Bronchial epithelial cell (primary cell): ENCODE data around the gene LIN28B. TPM values are rescaled to one million over a fixed set of nuclear protein-coding genes. Genes with fewer than 3 reads are reported as not detected.
A peak's percentile ranks its signal among the peaks of the same experiment; 100 is the strongest.
"Not testable (repeated sequence)": the region's sequence is repeated elsewhere in the genome, so short reads cannot be mapped to it uniquely, and the experiment has no call there.

Experiments used
- DNase-seq: peaks from one replicate; pipeline ENCODE4 v3.0.0-alpha.2; 2010; ENCODE audit warnings: low read depth
- FAIRE-seq: peaks from 2 replicates; lab custom pipeline; 2011; peaks lifted over from hg19 to GRCh38; lab: Jason Lieb, UNC
- H3K27me3 ChIP-seq: 2 replicates; pipeline ENCODE4 v1.5.1; 2011; ENCODE audit warnings: low read length; ENCODE audit not compliant: control insufficient read depth, insufficient read depth
- H3K36me3 ChIP-seq: 2 replicates; pipeline ENCODE4 v1.5.1; 2011; ENCODE audit warnings: low read length; ENCODE audit not compliant: control insufficient read depth, insufficient read depth
- H3K4me3 ChIP-seq: 2 replicates; pipeline ENCODE4 v1.5.1; 2011; ENCODE audit warnings: mild to moderate bottlenecking, low read depth, low read length, control low read depth
- total RNA-seq: library from RNA; depleted of rRNA; stranded (reverse); fragments of >200 nt; gene quantifications from 2 replicates; pipeline ENCODE4 v1.2.1, GENCODE V29; 2014
- TF ChIP-seq, protein P1 (sequence below): IDR thresholded peaks from 2 replicates; pipeline ENCODE4 v1.5.1; 2011; ENCODE audit warnings: mild to moderate bottlenecking, moderate library complexity, low read length, control low read depth, inconsistent platforms; ENCODE audit not compliant: insufficient read depth, severe bottlenecking

Gene LIN28B
- total RNA-seq, 1 donor from 2014 or later: not detected

DNA sequence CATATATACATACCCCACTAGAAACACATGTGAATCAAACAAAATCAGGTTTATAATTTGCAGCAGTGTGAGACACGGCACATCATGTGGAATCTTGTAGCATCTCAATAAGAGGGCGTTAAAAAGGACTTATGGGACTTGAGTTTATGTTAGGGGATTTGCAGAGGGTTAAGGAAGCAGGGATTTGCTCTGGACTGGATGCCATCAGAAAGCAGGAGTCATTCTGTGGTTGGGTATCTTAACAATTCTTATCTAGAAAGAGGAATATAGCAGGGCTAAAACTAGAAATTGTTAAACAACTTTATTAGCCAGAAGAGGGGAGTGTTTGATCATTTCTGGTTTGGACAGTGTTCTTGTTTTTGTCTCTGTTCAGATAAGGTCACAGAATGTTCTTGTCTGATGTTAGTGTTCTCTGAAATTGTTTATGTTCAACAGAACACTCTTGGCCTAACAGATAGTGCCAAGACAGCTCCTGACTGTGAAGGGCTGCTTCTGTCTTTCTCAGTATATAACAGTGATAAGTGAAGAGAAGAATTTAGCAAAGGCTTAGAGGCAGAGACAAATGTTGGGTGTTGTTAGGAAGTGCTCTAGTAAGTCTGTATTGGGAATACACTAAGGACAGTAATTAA is 39.2 kb downstream of the LIN28B start:
- DNase-seq (peak; percentile 42), FAIRE-seq (peak; percentile 43)
- Histone ChIP-seq H3K27me3 (no peaks in the 10 kb centered on the region), H3K36me3 (no peaks in the 10 kb centered on the region), H3K4me3 (no peak overlapping the region)
- TF ChIP-seq, protein P1, sequence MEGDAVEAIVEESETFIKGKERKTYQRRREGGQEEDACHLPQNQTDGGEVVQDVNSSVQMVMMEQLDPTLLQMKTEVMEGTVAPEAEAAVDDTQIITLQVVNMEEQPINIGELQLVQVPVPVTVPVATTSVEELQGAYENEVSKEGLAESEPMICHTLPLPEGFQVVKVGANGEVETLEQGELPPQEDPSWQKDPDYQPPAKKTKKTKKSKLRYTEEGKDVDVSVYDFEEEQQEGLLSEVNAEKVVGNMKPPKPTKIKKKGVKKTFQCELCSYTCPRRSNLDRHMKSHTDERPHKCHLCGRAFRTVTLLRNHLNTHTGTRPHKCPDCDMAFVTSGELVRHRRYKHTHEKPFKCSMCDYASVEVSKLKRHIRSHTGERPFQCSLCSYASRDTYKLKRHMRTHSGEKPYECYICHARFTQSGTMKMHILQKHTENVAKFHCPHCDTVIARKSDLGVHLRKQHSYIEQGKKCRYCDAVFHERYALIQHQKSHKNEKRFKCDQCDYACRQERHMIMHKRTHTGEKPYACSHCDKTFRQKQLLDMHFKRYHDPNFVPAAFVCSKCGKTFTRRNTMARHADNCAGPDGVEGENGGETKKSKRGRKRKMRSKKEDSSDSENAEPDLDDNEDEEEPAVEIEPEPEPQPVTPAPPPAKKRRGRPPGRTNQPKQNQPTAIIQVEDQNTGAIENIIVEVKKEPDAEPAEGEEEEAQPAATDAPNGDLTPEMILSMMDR: peak; percentile 15

DNA sequence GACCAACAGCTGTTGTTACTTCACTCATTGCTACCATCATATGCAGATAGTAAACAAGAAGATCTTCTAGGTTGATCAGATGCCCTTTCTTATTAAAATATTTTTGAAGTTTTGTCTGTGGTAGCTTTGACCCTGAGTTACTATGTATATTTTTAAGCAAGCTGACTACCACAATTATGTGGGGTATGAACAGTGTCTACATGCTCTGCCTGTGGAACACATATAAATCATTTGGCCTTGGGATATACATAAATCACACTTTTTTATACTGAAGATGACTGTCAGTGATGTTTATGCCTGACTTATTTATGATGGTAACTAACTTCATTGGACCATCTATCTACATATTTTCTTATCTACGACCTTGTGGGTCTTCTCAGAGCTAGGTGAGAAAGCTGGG is 44.2 kb downstream of the LIN28B start:
- no peaks in the 10 kb centered on the region for H3K36me3 ChIP-seq
- TF ChIP-seq, protein P1: no peak
- H3K4me3 ChIP-seq: no peak overlapping the region
- DNase-seq (no peak), FAIRE-seq (no peak)
- H3K27me3 ChIP-seq: no peaks in the 10 kb centered on the region

DNA sequence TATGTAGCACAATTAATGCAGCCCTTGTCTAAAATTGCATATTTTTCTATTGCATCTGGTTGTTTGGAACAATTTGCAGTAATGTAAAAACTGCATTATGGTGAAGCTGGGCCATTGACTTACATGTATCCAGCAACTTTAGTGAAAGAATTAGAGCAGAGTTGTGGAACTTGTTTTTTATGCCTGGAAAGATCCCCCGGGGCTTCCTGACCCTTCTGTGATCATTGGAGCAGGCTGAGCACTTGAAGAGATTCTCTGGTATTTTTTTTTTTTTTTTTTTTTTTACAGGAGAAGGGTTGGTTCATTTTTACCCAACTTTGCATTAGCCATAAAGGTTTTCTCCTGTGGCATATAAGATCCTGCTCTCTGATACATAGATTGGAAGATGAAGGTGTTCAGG is 45.0 kb downstream of the LIN28B start:
- Histone ChIP-seq H3K27me3 (no peaks in the 10 kb centered on the region), H3K4me3 (no peak overlapping the region), H3K36me3 (no peaks in the 10 kb centered on the region)
- DNase-seq (no peak), FAIRE-seq (no peak)
- TF ChIP-seq, protein P1: no peak

DNA sequence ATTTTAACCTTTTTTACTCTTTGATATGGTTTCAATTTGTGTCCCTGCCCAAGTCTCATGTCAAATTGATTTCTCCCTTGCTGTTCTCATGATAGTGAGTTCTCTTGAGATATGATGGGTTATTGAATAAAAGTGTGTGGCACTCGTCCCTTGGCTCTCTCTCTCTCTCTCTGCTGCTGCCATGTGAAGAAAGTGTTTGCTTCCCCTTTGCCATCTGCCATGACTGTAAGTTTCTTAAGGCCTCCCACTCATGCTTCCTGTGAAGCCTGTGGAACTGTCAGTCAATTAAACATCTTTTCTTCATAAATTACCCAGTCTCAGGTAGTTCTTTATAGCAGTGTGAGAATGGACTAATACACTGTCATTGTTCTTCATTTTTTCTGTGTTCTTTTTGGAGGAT is 48.5 kb downstream of the LIN28B start:
- DNase-seq (no peak), FAIRE-seq (no peak)
- TF ChIP-seq, protein P1: no peak
- Histone ChIP-seq H3K36me3 (no peaks in the 10 kb centered on the region), H3K27me3 (no peaks in the 10 kb centered on the region), H3K4me3 (no peak overlapping the region)

DNA sequence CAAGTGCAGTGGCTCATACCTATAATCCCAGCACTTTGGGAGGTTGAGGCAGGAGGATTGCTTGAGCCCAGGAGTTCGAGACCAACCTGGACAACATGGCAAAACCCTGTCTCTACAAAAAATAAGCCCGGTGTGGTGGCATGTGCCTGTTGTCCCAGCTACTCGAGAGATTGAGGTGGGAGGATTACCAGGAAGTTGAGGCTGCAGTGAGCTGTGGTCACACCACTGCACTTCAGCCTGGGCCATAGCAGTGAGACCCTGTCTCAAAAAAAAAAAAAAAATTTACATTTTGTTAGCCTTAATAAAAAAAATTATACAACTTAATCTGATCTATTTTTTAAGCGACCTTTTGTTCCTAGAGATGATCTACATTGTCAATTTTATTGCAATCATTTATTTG is 56.6 kb downstream of the LIN28B start:
- not testable (repeated sequence) for DNase-seq, FAIRE-seq, H3K27me3 ChIP-seq, H3K36me3 ChIP-seq, H3K4me3 ChIP-seq

DNA sequence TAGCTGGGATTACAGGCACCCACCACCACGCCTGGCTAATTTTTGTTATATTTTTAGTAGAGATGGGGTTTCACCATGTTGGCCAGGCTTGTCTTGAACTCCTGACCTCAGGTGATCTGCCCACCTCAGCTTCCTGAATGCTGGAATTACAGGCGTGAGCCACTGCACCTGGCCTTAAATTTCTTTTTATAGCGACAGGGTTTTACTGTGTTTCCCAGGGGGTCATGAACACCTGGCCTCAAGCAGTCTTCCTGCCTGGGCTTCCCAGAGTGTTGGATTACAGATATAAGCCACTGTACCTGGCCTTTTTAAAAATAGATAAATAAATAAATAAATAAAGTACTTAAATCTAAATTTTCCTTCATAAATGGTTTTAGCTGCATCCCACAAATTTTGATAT is 57.5 kb downstream of the LIN28B start:
- FAIRE-seq (no peak), DNase-seq (no peak)
- H3K27me3 ChIP-seq: no peaks in the 10 kb centered on the region
- TF ChIP-seq, protein P1: no peak
- H3K4me3 ChIP-seq: no peak overlapping the region
- no peaks in the 10 kb centered on the region for H3K36me3 ChIP-seq
